RKO (cell line): ENCODE measurements around the gene KDM2B.
A peak's percentile ranks its signal among the peaks of the same experiment; 100 is the strongest.

ENCODE experiments used
- DNase-seq: peaks from one replicate; pipeline ENCODE4 v3.0.0-alpha.2; 2016; ENCODE audit warnings: low spot score

Gene KDM2B

DNA sequence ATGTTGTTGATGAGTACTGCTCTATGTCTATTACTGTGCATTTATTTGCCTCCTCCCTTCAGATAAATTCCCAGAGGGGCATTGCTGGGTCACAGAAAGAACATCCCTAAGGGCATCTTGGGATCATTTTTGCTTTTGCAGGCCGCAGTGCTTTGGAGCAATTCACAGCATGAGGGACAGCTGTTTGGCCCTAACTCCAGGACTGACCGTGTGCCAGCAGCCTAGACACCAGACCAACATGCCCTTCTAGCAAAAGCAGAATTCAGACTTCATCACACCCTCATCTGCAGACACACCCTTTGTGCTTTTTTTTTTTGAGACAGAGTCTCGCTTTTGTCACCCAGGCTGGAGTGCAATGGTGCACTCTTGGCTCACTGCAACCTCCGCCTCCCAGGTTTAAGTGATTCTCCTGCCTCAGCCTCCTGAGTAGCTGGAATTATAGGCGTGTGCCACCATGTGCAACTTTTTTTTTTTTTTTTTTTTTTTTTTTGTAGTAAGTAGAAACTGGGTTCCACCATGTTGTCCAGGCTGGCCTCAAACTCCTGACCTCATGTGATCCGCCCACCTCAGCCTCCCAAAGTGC is 149.9 kb downstream of the KDM2B start:
- DNase-seq, result no peak

- no peak for DNase-seq
Observed at GRCh38 chr12:121428883-121429282, 151.9 kb downstream of the KDM2B start.

DNA sequence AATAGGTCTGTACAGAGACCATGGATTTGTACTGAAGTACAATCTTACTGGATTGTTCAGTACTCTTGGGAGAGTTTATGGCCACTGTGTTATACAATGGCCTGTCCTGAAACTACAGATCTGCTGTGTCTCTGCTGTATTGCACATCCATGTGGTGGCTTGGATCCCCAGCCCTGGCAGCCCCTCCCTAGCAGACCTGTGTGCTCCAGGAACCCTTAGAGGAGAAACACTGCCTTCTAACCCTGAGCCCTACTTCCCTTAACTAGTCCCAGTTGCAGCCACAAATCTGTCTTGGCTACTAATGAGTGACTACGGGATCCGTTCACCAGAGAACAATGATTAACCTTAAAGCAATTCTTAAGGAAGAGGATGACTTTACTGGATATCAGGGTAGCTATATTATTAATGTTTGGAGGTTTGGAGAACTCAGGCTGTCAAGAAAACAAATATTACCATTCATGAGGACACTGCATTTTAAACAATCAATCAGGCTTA is 153.2 kb downstream of the KDM2B start:
- DNase-seq, result no peak

GRCh38 chr12:121424624-121424975 is 156.2 kb downstream of the KDM2B start:
- no peak for DNase-seq

DNA sequence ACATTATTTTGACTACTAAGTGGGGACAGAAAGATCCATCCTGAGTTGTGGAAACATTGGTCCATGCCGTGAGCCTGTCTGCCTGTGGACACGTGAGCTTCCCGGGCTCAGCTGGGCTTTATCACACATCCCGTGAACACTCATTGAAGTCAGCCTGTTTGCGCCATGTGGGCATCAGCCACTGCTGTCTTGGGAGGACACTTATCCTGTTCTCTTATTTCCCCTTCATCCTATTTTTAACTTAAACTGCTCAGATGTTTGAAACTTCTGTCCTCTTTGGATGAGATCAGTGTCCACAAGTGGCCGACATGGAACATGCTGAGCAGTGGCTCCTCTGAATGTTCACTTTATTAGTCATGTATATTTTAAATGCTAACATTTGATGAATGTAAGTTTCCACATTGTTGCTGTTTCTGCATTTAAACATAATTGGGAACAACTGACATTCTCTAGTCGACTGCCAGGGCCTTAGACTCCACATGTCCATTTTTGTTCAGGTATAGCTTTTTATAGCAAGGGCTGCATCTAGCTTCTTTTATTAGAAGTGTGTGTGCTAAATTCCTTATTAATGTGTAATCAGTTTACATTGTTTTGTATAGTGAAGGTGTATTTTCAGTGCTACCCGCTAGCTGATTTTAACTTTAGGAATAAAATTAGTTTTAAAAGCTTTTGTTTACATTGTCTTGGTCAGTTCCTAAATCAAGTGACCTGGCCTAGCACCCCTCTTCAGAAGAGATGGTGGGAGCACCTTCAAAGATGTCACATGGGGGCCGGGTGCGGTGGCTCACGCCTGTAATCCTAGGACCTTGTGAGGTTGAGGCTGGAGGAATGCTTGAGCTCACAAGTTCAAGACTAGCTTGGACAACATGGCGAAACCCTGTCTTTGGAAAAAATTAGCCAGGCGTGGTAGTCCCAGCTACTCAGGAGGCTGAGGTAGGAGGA is 156.9 kb downstream of the KDM2B start:
- no peak for DNase-seq

DNA sequence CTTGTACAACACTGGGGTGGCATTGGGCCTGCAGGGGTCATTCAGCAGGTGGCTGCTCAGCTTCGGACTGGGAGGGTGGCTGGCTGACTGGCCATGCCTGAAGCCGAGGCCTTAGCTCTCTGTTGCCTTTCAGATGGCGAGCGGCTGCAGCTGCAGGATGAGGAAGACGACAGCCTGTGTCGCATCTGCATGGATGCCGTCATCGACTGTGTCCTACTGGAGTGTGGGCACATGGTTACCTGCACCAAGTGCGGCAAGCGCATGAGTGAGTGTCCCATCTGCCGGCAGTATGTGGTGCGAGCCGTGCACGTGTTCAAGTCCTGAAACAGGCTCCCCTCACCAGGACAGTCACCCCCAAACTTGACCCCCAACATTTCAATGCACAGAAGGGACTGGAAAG is 157.6 kb downstream of the KDM2B start:
- DNase-seq, result no peak

DNA sequence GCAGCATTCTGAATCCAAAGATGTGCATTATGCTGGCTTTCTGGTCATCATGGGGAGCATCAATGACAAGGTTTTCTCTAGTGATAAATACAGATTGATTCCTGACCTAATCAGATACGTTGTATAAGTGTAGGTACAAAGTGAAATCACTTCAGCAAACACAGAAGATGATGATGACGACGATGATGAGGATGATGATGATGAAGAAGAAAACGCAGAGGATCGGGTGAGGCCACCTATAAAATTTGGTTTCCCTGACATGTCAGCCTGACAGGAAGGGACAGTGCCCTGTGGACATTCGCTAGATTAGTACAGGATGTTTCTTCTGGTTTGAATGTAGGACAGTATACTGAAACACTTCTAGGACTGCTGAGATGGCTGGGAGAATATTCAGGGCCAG is 160.7 kb downstream of the KDM2B start:
- DNase-seq, result no peak

GRCh38 chr12:121417847-121418246 is 163.0 kb downstream of the KDM2B start:
- no peak for DNase-seq

DNA sequence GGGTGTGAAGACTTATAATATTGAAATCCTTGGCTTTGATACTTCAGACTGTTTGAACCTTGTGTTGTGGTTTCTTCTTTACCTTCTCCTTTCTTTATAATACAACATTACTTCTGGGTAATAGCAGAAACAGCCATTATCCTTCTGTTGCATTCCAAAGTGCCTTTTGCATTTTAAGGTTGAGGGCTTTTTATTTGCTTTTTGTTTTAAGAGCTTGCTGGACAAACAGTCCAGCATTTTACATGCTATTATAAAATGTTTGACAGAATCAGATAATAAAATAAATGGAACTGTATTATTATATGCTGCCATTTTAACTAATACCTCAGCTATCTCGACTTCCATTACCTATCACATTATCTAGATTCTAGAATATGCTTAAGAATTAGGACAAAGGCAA is 166.9 kb downstream of the KDM2B start:
- DNase-seq, result no peak

GRCh38 chr12:121405211-121405610 is 175.6 kb downstream of the KDM2B start:
- DNase-seq, result no peak

DNA sequence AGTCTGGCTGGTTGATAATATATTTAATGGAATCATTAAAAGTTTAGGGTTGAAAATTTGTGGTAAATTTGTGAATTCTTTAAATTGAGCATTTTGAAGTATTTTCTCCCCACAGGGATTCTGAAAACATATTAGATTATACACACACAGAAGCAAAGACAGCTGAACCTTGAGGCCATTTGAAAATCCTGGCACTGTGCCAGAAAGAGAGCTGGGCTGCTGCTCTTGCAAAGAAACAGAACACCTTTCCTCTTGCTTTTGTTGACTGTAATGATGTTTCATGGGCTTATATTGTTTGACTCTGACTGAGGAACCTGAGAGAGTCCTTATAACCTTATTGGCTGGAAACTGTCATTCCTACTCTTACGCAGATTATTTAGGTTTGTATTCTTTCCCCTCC is 176.1 kb downstream of the KDM2B start:
- no peak for DNase-seq

DNA sequence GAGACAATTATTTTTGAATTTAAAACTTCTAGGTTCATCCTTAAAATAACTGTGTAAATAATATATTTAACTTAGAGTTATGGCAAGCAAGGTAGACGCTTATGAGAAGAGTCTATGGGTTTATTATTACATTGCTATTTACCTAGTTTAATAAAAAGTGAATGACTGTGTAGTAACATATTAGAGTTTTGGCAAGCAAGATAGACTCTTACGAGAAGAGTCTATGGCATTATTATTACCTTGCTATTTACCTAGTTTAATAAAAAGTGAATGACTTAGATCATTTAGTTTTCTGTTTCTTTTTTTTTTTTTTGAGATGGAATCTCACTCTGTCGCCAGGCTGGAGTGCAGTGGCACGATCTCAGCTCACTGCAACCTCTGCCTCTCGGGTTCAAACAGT is 177.1 kb downstream of the KDM2B start:
- DNase-seq, result no peak

DNA sequence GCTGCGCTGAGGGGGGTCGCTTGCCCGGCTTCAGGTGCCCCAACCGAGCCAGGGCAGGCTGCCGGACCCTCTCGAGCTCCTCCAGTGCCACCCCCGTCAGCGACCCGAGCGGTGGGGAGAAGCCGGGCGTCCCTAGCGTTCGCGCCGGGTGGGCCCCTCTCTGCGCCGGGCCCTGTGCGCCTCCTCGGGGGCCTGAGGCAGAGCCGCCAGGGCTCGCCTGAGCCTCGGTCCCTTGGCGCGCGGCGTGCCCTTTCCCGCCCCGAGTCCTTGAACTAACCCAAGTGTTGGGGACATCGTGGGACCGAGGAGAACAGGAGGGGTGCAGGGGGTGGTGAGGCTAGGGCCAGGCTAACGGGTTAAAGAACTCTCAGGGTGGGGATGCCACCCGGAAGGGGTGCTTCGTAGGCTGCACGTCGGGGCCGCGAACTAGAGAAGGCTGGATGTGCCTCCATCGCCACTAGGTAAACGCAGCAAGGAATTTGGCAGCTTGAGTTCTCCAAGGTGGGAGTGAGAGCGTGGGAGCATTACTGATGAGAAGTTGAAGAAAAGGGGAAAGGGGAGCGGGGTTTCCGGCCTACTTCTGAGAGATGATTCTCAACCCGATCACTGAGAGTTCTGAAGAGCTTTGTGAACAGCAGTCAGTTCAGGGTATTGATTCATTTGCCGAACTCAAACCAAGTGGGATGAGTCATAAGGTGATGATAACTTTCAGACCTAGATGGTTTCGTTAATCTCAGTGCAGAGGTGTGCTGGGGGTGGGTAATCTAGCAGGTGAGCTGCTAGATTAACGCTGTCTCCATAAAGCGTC is 180.3 kb downstream of the KDM2B start:
- DNase-seq, result peak; percentile 75

GRCh38 chr12:121399391-121400331 is 181.2 kb downstream of the KDM2B start, which contains the start of gene RNF34:
Gene RNF34 (plus strand): TSS chr12:121400118. CDS start chr12:121400213, 95 bp downstream.
- peak; percentile 99 for DNase-seq

DNA sequence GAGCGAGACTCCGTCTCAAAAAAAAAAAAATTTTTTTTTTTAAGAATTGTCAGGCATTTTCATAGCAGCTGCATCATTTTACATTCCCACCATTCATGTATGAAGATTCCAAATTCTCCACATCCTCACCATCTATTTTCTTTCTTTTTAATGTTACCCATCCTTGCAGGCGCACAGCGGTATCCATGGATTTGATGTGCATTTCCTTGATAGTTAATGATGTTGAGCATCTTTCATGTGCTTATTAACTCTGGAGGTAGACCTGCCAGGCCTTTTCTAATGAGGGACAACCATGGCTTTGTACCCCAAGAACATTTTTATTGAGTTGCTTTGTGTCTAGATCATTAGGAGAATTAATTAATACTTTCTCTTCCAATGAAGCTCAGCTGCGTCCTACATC is 182.5 kb downstream of the KDM2B start:
- no peak for DNase-seq

DNA sequence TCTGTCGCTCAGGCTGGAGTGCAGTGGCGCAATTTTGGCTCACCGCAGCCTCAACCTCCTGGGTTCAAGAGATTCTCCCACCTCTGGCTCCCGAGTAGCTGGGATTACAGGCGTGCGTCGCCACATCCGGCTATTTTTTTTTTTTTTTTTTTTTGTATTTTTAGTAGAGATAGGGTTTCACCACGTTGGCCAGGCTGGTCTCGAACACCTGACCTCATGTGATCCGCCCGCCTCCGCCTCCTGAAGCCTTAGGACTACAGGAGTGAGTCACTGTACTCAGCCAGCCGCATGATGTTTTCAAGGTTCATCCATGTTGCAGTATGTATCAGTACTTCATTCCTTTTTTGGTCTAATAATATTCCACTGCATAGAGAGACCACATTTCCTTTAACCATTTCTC is 183.3 kb downstream of the KDM2B start:
- DNase-seq, result peak; percentile 22

GRCh38 chr12:121392325-121392716 is 188.5 kb downstream of the KDM2B start:
- no peak for DNase-seq

GRCh38 chr12:121391619-121392324 is 189.1 kb downstream of the KDM2B start:
- no peak for DNase-seq

DNA sequence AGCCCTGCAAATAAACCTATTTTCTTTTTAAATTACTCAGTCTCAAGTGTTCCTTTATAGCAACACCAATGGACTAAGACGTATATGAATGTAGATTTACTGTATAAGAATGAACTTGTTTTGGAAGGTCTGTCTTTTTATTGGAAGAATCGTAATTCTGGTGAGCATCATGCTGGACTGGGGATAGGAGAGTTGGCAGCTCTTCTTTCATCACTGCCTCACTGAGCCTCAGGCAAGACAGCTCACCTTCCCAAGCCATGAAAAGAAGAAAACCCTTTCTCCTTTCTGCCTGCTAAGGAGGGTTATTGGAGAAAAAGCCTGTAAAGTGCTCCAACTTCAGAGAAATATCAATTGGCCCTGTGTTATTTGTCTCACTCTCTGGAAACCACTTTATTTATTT is 190.0 kb downstream of the KDM2B start:
- DNase-seq, result no peak

GRCh38 chr12:121388421-121388981 is 192.3 kb downstream of the KDM2B start:
- DNase-seq, result no peak
